ENCODE measurements around the gene ADCY2.

ADCY2 gene

GRCh38 chr5:7808998-7809397 is 413.1 kb downstream of the ADCY2 start:
- no peak overlapping the region for H3K4me3 ChIP-seq (replicated peaks; ENCODE audit: low read depth, low read length)
- no peak for DNase-seq (ENCODE audit: extremely low read depth, low read depth)
- no peak for TF ChIP-seq CTCF (IDR thresholded peaks at IDR 0.05; ENCODE audit: low read depth, low read length, missing control alignments)

- no peak for DNase-seq (ENCODE audit: extremely low read depth, low read depth)
- no peak for TF ChIP-seq CTCF (IDR thresholded peaks at IDR 0.05; ENCODE audit: low read depth, low read length, missing control alignments)
- H3K4me3 ChIP-seq (replicated peaks; ENCODE audit: low read depth, low read length): no peak overlapping the region
These were observed 415.8 kb downstream of the ADCY2 start for GRCh38 chr5:7811715-7812114.

GRCh38 chr5:7813007-7813406 is 417.1 kb downstream of the ADCY2 start:
- DNase-seq (ENCODE audit: extremely low read depth, low read depth): no peak
- no peak overlapping the region for H3K4me3 ChIP-seq (replicated peaks; ENCODE audit: low read depth, low read length)
- TF ChIP-seq CTCF (IDR thresholded peaks at IDR 0.05; ENCODE audit: low read depth, low read length, missing control alignments): no peak

- TF ChIP-seq CTCF (IDR thresholded peaks at IDR 0.05; ENCODE audit: low read depth, low read length, missing control alignments): no peak
- no peak for DNase-seq (ENCODE audit: extremely low read depth, low read depth)
- H3K4me3 ChIP-seq (replicated peaks; ENCODE audit: low read depth, low read length): no peak overlapping the region
These were observed 417.6 kb downstream of the ADCY2 start for GRCh38 chr5:7813576-7813975.

GRCh38 chr5:7814816-7815215 is 418.9 kb downstream of the ADCY2 start:
- DNase-seq (ENCODE audit: extremely low read depth, low read depth): no peak
- no peak for TF ChIP-seq CTCF (IDR thresholded peaks at IDR 0.05; ENCODE audit: low read depth, low read length, missing control alignments)
- H3K4me3 ChIP-seq (replicated peaks; ENCODE audit: low read depth, low read length): no peak overlapping the region

- DNase-seq (ENCODE audit: extremely low read depth, low read depth): peak; percentile 14
- H3K4me3 ChIP-seq (replicated peaks; ENCODE audit: low read depth, low read length): no peak overlapping the region
- peak; percentile 90 for TF ChIP-seq CTCF (IDR thresholded peaks at IDR 0.05; ENCODE audit: low read depth, low read length, missing control alignments)
These were observed 420.1 kb downstream of the ADCY2 start for GRCh38 chr5:7815892-7816534.

- DNase-seq (ENCODE audit: extremely low read depth, low read depth): no peak
- H3K4me3 ChIP-seq (replicated peaks; ENCODE audit: low read depth, low read length): no peak overlapping the region
- no peak for TF ChIP-seq CTCF (IDR thresholded peaks at IDR 0.05; ENCODE audit: low read depth, low read length, missing control alignments)
These were observed 420.6 kb downstream of the ADCY2 start for GRCh38 chr5:7816535-7816901.
